Activated naive CD8-positive, alpha-beta T cell (primary cell): ENCODE data around the gene FUT4.
"Not testable (repeated sequence)": the region's sequence is repeated elsewhere in the genome, so short reads cannot be mapped to it uniquely, and the experiment has no call there.

Experiments
- H3K27ac Mint-ChIP-seq: one replicate; pipeline ENCODE4 v1.8.0; 2021; ENCODE audit warnings: mixed read lengths
- H3K27me3 Mint-ChIP-seq: one replicate; pipeline ENCODE4 v1.8.0; 2021; ENCODE audit warnings: mixed read lengths
- H3K36me3 Mint-ChIP-seq: one replicate; pipeline ENCODE4 v1.8.0; 2021; ENCODE audit warnings: mixed read lengths
- H3K4me1 Mint-ChIP-seq: one replicate; pipeline ENCODE4 v1.8.0; 2021; ENCODE audit warnings: low read depth, mixed read lengths
- H3K4me3 Mint-ChIP-seq: one replicate; pipeline ENCODE4 v1.8.0; 2021; ENCODE audit warnings: mild to moderate bottlenecking, mixed read lengths
- H3K9me3 Mint-ChIP-seq: one replicate; pipeline ENCODE4 v1.8.0; 2021; ENCODE audit warnings: low read depth, mixed read lengths

The FUT4 gene

GRCh38 chr11:94543695-94544645, at the start of gene FUT4:
FUT4 (plus strand) TSS chr11:94543921; CDS start chr11:94544134, 213 bp downstream.
- Mint-ChIP-seq H3K36me3 (no peaks in the 10 kb centered on the region), H3K4me3 (peak within 1 kb of the TSS; percentile 98), H3K4me1 (peaks cover 42% of the 10 kb centered on the region), H3K27ac (peak within 1 kb of the TSS; percentile 99), H3K9me3 (no peaks in the 10 kb centered on the region), H3K27me3 (no peaks in the 10 kb centered on the region)

- no peaks in the 10 kb centered on the region for H3K27me3 Mint-ChIP-seq
- H3K27ac Mint-ChIP-seq: peak overlapping the region; percentile 96
- H3K4me3 Mint-ChIP-seq: peak overlapping the region; percentile 96
- peaks cover 12% of the 10 kb centered on the region for H3K36me3 Mint-ChIP-seq
- no peaks in the 10 kb centered on the region for H3K9me3 Mint-ChIP-seq
- H3K4me1 Mint-ChIP-seq: peaks cover 44% of the 10 kb centered on the region
These were observed 49.5 kb upstream of the FUT4 start for GRCh38 chr11:94494126-94494680.

- H3K4me1 Mint-ChIP-seq: peaks cover 9% of the 10 kb centered on the region
- H3K36me3 Mint-ChIP-seq: peaks cover 3% of the 10 kb centered on the region
- no peaks in the 10 kb centered on the region for H3K27me3 Mint-ChIP-seq
- no peak overlapping the region for H3K27ac Mint-ChIP-seq
- H3K4me3 Mint-ChIP-seq: no peak overlapping the region
- H3K9me3 Mint-ChIP-seq: no peaks in the 10 kb centered on the region
These were observed 43.5 kb upstream of the FUT4 start for GRCh38 chr11:94500181-94500580.

- Mint-ChIP-seq H3K4me3 (no peak overlapping the region), H3K4me1 (peaks cover 2% of the 10 kb centered on the region), H3K27me3 (no peaks in the 10 kb centered on the region), H3K36me3 (peaks cover 3% of the 10 kb centered on the region), H3K27ac (no peak overlapping the region), H3K9me3 (no peaks in the 10 kb centered on the region)
These were observed 42.2 kb upstream of the FUT4 start for GRCh38 chr11:94501522-94501921.

- H3K27me3 Mint-ChIP-seq: no peaks in the 10 kb centered on the region
- no peak overlapping the region for H3K27ac Mint-ChIP-seq
- H3K9me3 Mint-ChIP-seq: no peaks in the 10 kb centered on the region
- no peak overlapping the region for H3K4me3 Mint-ChIP-seq
- H3K4me1 Mint-ChIP-seq: no peaks in the 10 kb centered on the region
- no peaks in the 10 kb centered on the region for H3K36me3 Mint-ChIP-seq
These were observed 38.9 kb upstream of the FUT4 start for GRCh38 chr11:94504689-94505293.

GRCh38 chr11:94506513-94506912, 37.2 kb upstream of the FUT4 start:
- H3K4me1 Mint-ChIP-seq, H3K27ac Mint-ChIP-seq, H3K4me3 Mint-ChIP-seq, H3K27me3 Mint-ChIP-seq, H3K9me3 Mint-ChIP-seq, H3K36me3 Mint-ChIP-seq: not testable (repeated sequence)

GRCh38 chr11:94507485-94507884, 36.2 kb upstream of the FUT4 start:
- no peak overlapping the region for H3K4me3 Mint-ChIP-seq
- no peaks in the 10 kb centered on the region for H3K9me3 Mint-ChIP-seq
- no peak overlapping the region for H3K27ac Mint-ChIP-seq
- no peaks in the 10 kb centered on the region for H3K36me3 Mint-ChIP-seq
- peaks cover 6% of the 10 kb centered on the region for H3K27me3 Mint-ChIP-seq
- H3K4me1 Mint-ChIP-seq: peaks cover 8% of the 10 kb centered on the region

GRCh38 chr11:94511932-94512781, 31.6 kb upstream of the FUT4 start, which contains the start of gene C11orf97:
C11orf97 (plus strand) TSS chr11:94512461; CDS start chr11:94512529, 68 bp downstream.
- Mint-ChIP-seq H3K27me3 (peaks cover 10% of the 10 kb centered on the region), H3K9me3 (no peaks in the 10 kb centered on the region), H3K4me1 (peaks cover 16% of the 10 kb centered on the region), H3K27ac (no peak within 1 kb of the TSS), H3K36me3 (peaks cover 2% of the 10 kb centered on the region), H3K4me3 (peak within 1 kb of the TSS; percentile 83)

GRCh38 chr11:94513091-94513490, 30.6 kb upstream of the FUT4 start:
- H3K36me3 Mint-ChIP-seq: peaks cover 2% of the 10 kb centered on the region
- no peaks in the 10 kb centered on the region for H3K9me3 Mint-ChIP-seq
- H3K4me1 Mint-ChIP-seq: peaks cover 16% of the 10 kb centered on the region
- H3K27ac Mint-ChIP-seq: no peak overlapping the region
- peak overlapping the region; percentile 83 for H3K4me3 Mint-ChIP-seq
- H3K27me3 Mint-ChIP-seq: peaks cover 10% of the 10 kb centered on the region

GRCh38 chr11:94515398-94515797, 28.3 kb upstream of the FUT4 start:
- Mint-ChIP-seq H3K4me1 (peaks cover 16% of the 10 kb centered on the region), H3K9me3 (no peaks in the 10 kb centered on the region), H3K36me3 (peaks cover 2% of the 10 kb centered on the region), H3K27ac (no peak overlapping the region), H3K4me3 (no peak overlapping the region), H3K27me3 (peaks cover 10% of the 10 kb centered on the region)

- Mint-ChIP-seq H3K9me3 (no peaks in the 10 kb centered on the region), H3K4me3 (no peak overlapping the region), H3K4me1 (peaks cover 15% of the 10 kb centered on the region), H3K27ac (no peak overlapping the region), H3K36me3 (peaks cover 2% of the 10 kb centered on the region), H3K27me3 (peaks cover 10% of the 10 kb centered on the region)
These were observed 27.0 kb upstream of the FUT4 start for GRCh38 chr11:94516725-94517124.

- Mint-ChIP-seq H3K27me3 (peaks cover 5% of the 10 kb centered on the region), H3K4me3 (no peak overlapping the region), H3K4me1 (peaks cover 2% of the 10 kb centered on the region), H3K9me3 (no peaks in the 10 kb centered on the region), H3K36me3 (peaks cover 2% of the 10 kb centered on the region), H3K27ac (no peak overlapping the region)
These were observed 25.4 kb upstream of the FUT4 start for GRCh38 chr11:94518300-94518699.

- Mint-ChIP-seq H3K27me3 (peaks cover 5% of the 10 kb centered on the region), H3K27ac (no peak overlapping the region), H3K9me3 (no peaks in the 10 kb centered on the region), H3K36me3 (peaks cover 2% of the 10 kb centered on the region), H3K4me3 (no peak overlapping the region), H3K4me1 (no peaks in the 10 kb centered on the region)
These were observed 24.1 kb upstream of the FUT4 start for GRCh38 chr11:94519478-94520084.

- no peak overlapping the region for H3K4me3 Mint-ChIP-seq
- H3K36me3 Mint-ChIP-seq: no peaks in the 10 kb centered on the region
- no peaks in the 10 kb centered on the region for H3K9me3 Mint-ChIP-seq
- H3K4me1 Mint-ChIP-seq: no peaks in the 10 kb centered on the region
- H3K27me3 Mint-ChIP-seq: peaks cover 2% of the 10 kb centered on the region
- H3K27ac Mint-ChIP-seq: no peak overlapping the region
These were observed 22.0 kb upstream of the FUT4 start for GRCh38 chr11:94521684-94522083.
